ENCODE measurements around the gene ODF2. TPM values are rescaled to one million over a fixed set of nuclear protein-coding genes. Genes with fewer than 3 reads are reported as not detected.

Gene ODF2
- total and polyA plus RNA-seq, 2 of the 8 experiments (the other 6 are each of a cell fraction or from before 2014, with no cell fraction given), result 5.6 to 17.9 TPM

DNA sequence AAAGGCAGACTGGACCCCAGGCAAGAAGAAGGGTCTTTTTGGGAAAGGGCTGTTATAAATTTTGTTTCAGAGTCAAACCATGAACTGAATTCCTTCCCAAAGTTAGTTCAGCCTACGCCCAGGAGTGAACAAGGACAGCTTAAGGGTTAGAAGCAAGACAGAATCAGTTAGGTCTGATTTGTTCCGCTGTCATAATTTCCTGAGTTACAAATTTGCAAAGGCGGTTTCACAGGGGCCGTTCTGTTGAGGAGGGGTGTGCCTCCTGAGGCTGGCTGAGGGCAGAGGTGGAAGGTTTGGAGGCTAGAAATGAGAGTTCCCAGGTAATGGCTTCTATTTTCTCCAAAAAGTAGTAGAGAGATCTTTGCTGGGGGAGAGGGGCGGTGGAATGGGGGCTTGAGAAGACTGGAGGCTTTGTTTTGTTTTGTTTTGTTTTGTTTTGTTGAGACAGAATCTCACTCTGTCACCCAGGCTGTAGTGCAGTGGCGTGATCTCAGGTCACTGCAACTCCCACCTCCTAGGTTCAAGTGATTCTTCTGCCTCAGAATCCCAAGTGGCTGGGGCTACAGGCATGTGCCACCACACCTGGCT, 39.3 kb upstream of the ODF2 start:
- Histone ChIP-seq H2BK15ac (ENCODE audit: low read length) (no peak overlapping the region), H2BK20ac (ENCODE audit: low read length) (no peak overlapping the region), H3K9ac (replicated peaks in 1 of 4; ENCODE audit: extremely low read depth in 1 of 4, low read depth in 3 of 4, low read length in 3 of 4) (no peak overlapping the region), H3K14ac (ENCODE audit: insufficient read length) (no peak overlapping the region), H2AK5ac (ENCODE audit: low read depth, low read length) (no peak overlapping the region), H3K4me2 (ENCODE audit: insufficient read depth in 1 of 2, low read depth in 2 of 2, low read length in 2 of 2) (peak overlapping the region; percentile 8 to 55; a peak in 3 of 4 replicates), H4K20me1 (replicated peaks in 1 of 2; ENCODE audit: control insufficient read depth in 1 of 2, insufficient read depth in 2 of 2, low read length in 2 of 2) (no peaks in the 10 kb centered on the region), H3K4ac (replicated peaks; ENCODE audit: insufficient read length, low read depth, low read length) (no peak overlapping the region), H2BK12ac (ENCODE audit: low read depth, low read length) (no peak overlapping the region), H3K9me3 (ENCODE audit: insufficient read depth in 2 of 2, low read depth in 1 of 2, low read length in 1 of 2) (peaks cover 0 to 3% of the 10 kb centered on the region in 2 experiments; a peak in 1 of 4 replicates), H3K27me3 (replicated peaks in 1 of 4; ENCODE audit: control insufficient read depth in 3 of 4, extremely low read depth in 1 of 4, insufficient read depth in 3 of 4, low read length in 3 of 4) (peaks cover 9 to 53% (median 40%) of the 10 kb centered on the region in 4 experiments), H4K91ac (replicated peaks; ENCODE audit: insufficient read length, low read length) (no peak overlapping the region), H3K18ac (ENCODE audit: extremely low read depth, low read length) (no peak overlapping the region; the same call in 1 of the 2 replicates), H3K27ac (ENCODE audit: low read depth, low read length) (no peak overlapping the region), H2BK120ac (replicated peaks; ENCODE audit: low read depth, low read length) (no peak overlapping the region), H2BK5ac (ENCODE audit: low read depth, low read length) (no peak overlapping the region), H3K23me2 (ENCODE audit: low read depth, low read length) (peaks cover 6% of the 10 kb centered on the region; the same call in 1 of the 2 replicates), H3K79me1 (ENCODE audit: low read depth, low read length) (no peaks in the 10 kb centered on the region), H3K36me3 (ENCODE audit: control insufficient read depth in 2 of 4, insufficient read depth in 4 of 4, low read length in 3 of 4) (no peaks in the 10 kb centered on the region), H3K4me3 (ENCODE audit: extremely low read depth in 1 of 4, insufficient read depth in 2 of 4, low read depth in 3 of 4, low read length in 4 of 4) (peak overlapping the region in 1 of 4 experiments; percentile 26; a peak in 1 of 8 replicates), H4K5ac (ENCODE audit: insufficient read length, low read depth, low read length) (no peak overlapping the region), H4K8ac (ENCODE audit: extremely low read depth, insufficient read depth, low read length) (no peak overlapping the region), H3K23ac (ENCODE audit: insufficient read length) (no peak overlapping the region), H2AFZ (ENCODE audit: low read length) (no peak overlapping the region), H3K4me1 (replicated peaks in 1 of 4; ENCODE audit: control insufficient read depth in 3 of 4, insufficient read depth in 4 of 4, low read length in 3 of 4) (peaks cover 7 to 25% (median 8%) of the 10 kb centered on the region in 4 experiments; a peak in 6 of 7 replicates), H3K79me2 (ENCODE audit: control insufficient read depth in 1 of 2, insufficient read depth in 2 of 2, low read length in 2 of 2) (no peaks in the 10 kb centered on the region), H3K56ac (replicated peaks; ENCODE audit: insufficient read length, low read depth, low read length) (no peak overlapping the region)
- ChIA-PET CTCF (ENCODE audit: partially characterized antibody) (interaction anchor here (0.5 to 15.7 kb wide), 4 partner anchors 10 to 688 kb away, joined by 3 to 544 read pairs (median 22); partner anchors contain the start of gene URM1), POLR2A (ENCODE audit: partially characterized antibody) (no interaction called here)
- FAIRE-seq, result no peak
- TF ChIP-seq KDM1A (IDR thresholded peaks at IDR 0.05; ENCODE audit: borderline replicate concordance, low read length), result no peak
- TF ChIP-seq KDM4A (IDR thresholded peaks at IDR 0.05; ENCODE audit: low read depth, low read length, severe bottlenecking), result no peak
- TF ChIP-seq ASH2L (IDR thresholded peaks at IDR 0.05; ENCODE audit: low read length), result no peak
- TF ChIP-seq RFX5 (IDR thresholded peaks at IDR 0.05; ENCODE audit: borderline replicate concordance, low read depth, low read length), result no peak
- 73% methylated on average over 6 of the region's 6 CpGs; no CpG with 5 or more reads in 1 of the 2 experiments for WGBS, 2 experiments (ENCODE audit: extremely low coverage in 1 of 2, insufficient coverage in 1 of 2, insufficient read length in 1 of 2, insufficient replicate concordance in 2 of 2, low coverage in 1 of 2, low lambda C conversion rate in 2 of 2, missing lambda C conversion rate in 1 of 2)
- no peak for DNase-seq (ENCODE audit: low read depth in 1 of 2, low spot score in 2 of 2)

All from H1 (cell line).